IPS-15b (cell line): ENCODE results near the gene FILIP1L.

ENCODE experiments used
- H3K27me3 ChIP-seq: one replicate; pipeline ENCODE4 v1.6.1; 2013; ENCODE audit warnings: low read length; ENCODE audit not compliant: control insufficient read depth, insufficient read depth
- H3K36me3 ChIP-seq: one replicate; pipeline ENCODE4 v1.6.1; 2013; ENCODE audit warnings: low read length; ENCODE audit not compliant: control insufficient read depth, insufficient read depth
- H3K4me1 ChIP-seq: one replicate; pipeline ENCODE4 v1.6.1; 2013; ENCODE audit warnings: mild to moderate bottlenecking, low read length; ENCODE audit not compliant: control insufficient read depth, insufficient read depth
- H3K4me3 ChIP-seq: one replicate; pipeline ENCODE4 v1.5.1; 2013; ENCODE audit warnings: low read depth, low read length
- H3K9ac ChIP-seq: one replicate; pipeline ENCODE4 v1.6.1; 2013; ENCODE audit warnings: low read depth, mild to moderate bottlenecking, low read length
- H3K9me3 ChIP-seq: one replicate; pipeline ENCODE4 v1.6.1; 2013; ENCODE audit warnings: mild to moderate bottlenecking, low read length; ENCODE audit not compliant: control insufficient read depth, insufficient read depth

The FILIP1L gene

GRCh38 chr3:99974989-99975388 lies 139.3 kb downstream of the FILIP1L start:
- Histone ChIP-seq H3K27me3 (no peaks in the 10 kb centered on the region), H3K36me3 (no peaks in the 10 kb centered on the region), H3K4me1 (no peaks in the 10 kb centered on the region), H3K4me3 (no peak overlapping the region), H3K9ac (no peak overlapping the region), H3K9me3 (no peaks in the 10 kb centered on the region)

- no peaks in the 10 kb centered on the region for H3K36me3 ChIP-seq
- H3K4me1 ChIP-seq = no peaks in the 10 kb centered on the region
- no peaks in the 10 kb centered on the region for H3K9me3 ChIP-seq
- H3K4me3 ChIP-seq = no peak overlapping the region
- H3K27me3 ChIP-seq = no peaks in the 10 kb centered on the region
- H3K9ac ChIP-seq = no peak overlapping the region
Observed at GRCh38 chr3:99972380-99973104, 141.8 kb downstream of the FILIP1L start.

GRCh38 chr3:99971761-99972160 lies 142.5 kb downstream of the FILIP1L start:
- Histone ChIP-seq H3K9me3 (no peaks in the 10 kb centered on the region), H3K9ac (no peak overlapping the region), H3K36me3 (no peaks in the 10 kb centered on the region), H3K4me1 (no peaks in the 10 kb centered on the region), H3K27me3 (no peaks in the 10 kb centered on the region), H3K4me3 (no peak overlapping the region)

GRCh38 chr3:99970198-99970597 lies 144.1 kb downstream of the FILIP1L start:
- Histone ChIP-seq H3K9me3 (no peaks in the 10 kb centered on the region), H3K36me3 (no peaks in the 10 kb centered on the region), H3K9ac (no peak overlapping the region), H3K27me3 (no peaks in the 10 kb centered on the region), H3K4me1 (no peaks in the 10 kb centered on the region), H3K4me3 (no peak overlapping the region)

- Histone ChIP-seq H3K27me3 (no peaks in the 10 kb centered on the region), H3K9me3 (no peaks in the 10 kb centered on the region), H3K36me3 (no peaks in the 10 kb centered on the region), H3K4me3 (no peak overlapping the region), H3K9ac (no peak overlapping the region), H3K4me1 (no peaks in the 10 kb centered on the region)
Observed at GRCh38 chr3:99969136-99969535, 145.2 kb downstream of the FILIP1L start.

GRCh38 chr3:99967796-99968195 lies 146.5 kb downstream of the FILIP1L start:
- H3K27me3 ChIP-seq = no peaks in the 10 kb centered on the region
- H3K9me3 ChIP-seq = no peaks in the 10 kb centered on the region
- no peaks in the 10 kb centered on the region for H3K36me3 ChIP-seq
- no peaks in the 10 kb centered on the region for H3K4me1 ChIP-seq
- H3K4me3 ChIP-seq = no peak overlapping the region
- H3K9ac ChIP-seq = no peak overlapping the region

- no peaks in the 10 kb centered on the region for H3K36me3 ChIP-seq
Observed at GRCh38 chr3:99966662-99967416, 147.5 kb downstream of the FILIP1L start.

GRCh38 chr3:99965681-99966408 lies 148.5 kb downstream of the FILIP1L start:
- Histone ChIP-seq H3K4me1 (no peaks in the 10 kb centered on the region), H3K4me3 (no peak overlapping the region), H3K9me3 (no peaks in the 10 kb centered on the region), H3K36me3 (no peaks in the 10 kb centered on the region), H3K27me3 (no peaks in the 10 kb centered on the region), H3K9ac (no peak overlapping the region)

More at GRCh38 chr3:99966662-99967416, 147.5 kb downstream of the FILIP1L start:
- Histone ChIP-seq H3K4me3 (no peak overlapping the region), H3K9me3 (no peaks in the 10 kb centered on the region), H3K4me1 (no peaks in the 10 kb centered on the region), H3K9ac (no peak overlapping the region), H3K27me3 (no peaks in the 10 kb centered on the region)

GRCh38 chr3:99965077-99965476 lies 149.2 kb downstream of the FILIP1L start:
- H3K36me3 ChIP-seq = no peaks in the 10 kb centered on the region
- no peaks in the 10 kb centered on the region for H3K9me3 ChIP-seq
- no peaks in the 10 kb centered on the region for H3K4me1 ChIP-seq
- H3K27me3 ChIP-seq = no peaks in the 10 kb centered on the region
- H3K9ac ChIP-seq = no peak overlapping the region
- H3K4me3 ChIP-seq = no peak overlapping the region

- H3K4me3 ChIP-seq = no peak overlapping the region
- no peaks in the 10 kb centered on the region for H3K4me1 ChIP-seq
- no peaks in the 10 kb centered on the region for H3K36me3 ChIP-seq
- no peaks in the 10 kb centered on the region for H3K9me3 ChIP-seq
- no peaks in the 10 kb centered on the region for H3K27me3 ChIP-seq
- no peak overlapping the region for H3K9ac ChIP-seq
Observed at GRCh38 chr3:99962703-99963102, 151.6 kb downstream of the FILIP1L start.

- Histone ChIP-seq H3K4me3 (no peak overlapping the region), H3K9ac (no peak overlapping the region), H3K27me3 (no peaks in the 10 kb centered on the region), H3K9me3 (no peaks in the 10 kb centered on the region), H3K4me1 (no peaks in the 10 kb centered on the region), H3K36me3 (no peaks in the 10 kb centered on the region)
Observed at GRCh38 chr3:99961756-99962515, 152.4 kb downstream of the FILIP1L start.
